ENCODE results near the gene C6orf120. TPM values are rescaled to one million over a fixed set of nuclear protein-coding genes. Genes with fewer than 3 reads are reported as not detected.

The C6orf120 gene
- polyA plus RNA-seq, 1 donor (not counting 4 experiments of a cell fraction or from before 2014, with no cell fraction given): 18.1 TPM

DNA sequence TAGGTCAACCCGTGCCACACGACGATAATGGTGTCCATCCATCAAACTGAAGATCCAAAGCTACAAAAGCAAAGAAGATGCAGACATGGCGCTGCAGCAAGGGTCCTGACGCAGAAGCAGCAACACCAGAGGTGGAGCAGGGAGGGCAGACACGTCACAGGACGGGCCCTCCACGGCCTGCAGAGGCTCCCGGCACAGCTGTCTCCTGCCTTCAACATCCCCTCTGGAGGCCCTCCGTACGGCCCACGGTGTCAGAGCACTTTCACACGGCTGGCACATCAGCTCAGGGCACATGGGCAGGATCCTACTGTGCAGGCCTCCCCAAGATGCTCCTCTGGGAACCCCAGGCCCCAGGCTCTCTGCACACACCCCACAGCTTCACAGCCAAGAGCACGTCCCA, 37.7 kb upstream of the C6orf120 start:
- dilution Hi-C loops (cut with MboI; ENCODE audit: extremely low pct_ligation_motif_present, low sequenced_read_pairs): no loop called here
- peaks cover 17% of the 10 kb centered on the region in 2 experiments for H3K36me3 ChIP-seq (ENCODE audit: control insufficient read depth in 2 of 2, extremely low read depth in 1 of 2, insufficient read depth in 2 of 2, low read length in 2 of 2)
- TF ChIP-seq CTCF (optimal IDR thresholded peaks at IDR 0.05 in 1 of 3, IDR thresholded peaks at IDR 0.05 in 1 of 3, conservative IDR thresholded peaks at IDR 0.05 in 1 of 3; ENCODE audit: extremely low read depth in 1 of 3, insufficient read depth in 2 of 3, low read length in 3 of 3) (no peak), EZH2 (IDR thresholded peaks at IDR 0.05; ENCODE audit: low read length) (no peak)
- H2AFZ ChIP-seq (ENCODE audit: control insufficient read depth, low read length): no peak overlapping the region
- no peak overlapping the region for H3K4me2 ChIP-seq (ENCODE audit: control insufficient read depth, extremely low read depth, insufficient read depth, low read depth, low read length)
- H4K20me1 ChIP-seq (ENCODE audit: control insufficient read depth, extremely low read depth, insufficient read depth, low read length): no peaks in the 10 kb centered on the region
- H3K4me3 ChIP-seq (ENCODE audit: control insufficient read depth in 2 of 3, extremely low read depth in 1 of 3, insufficient read depth in 2 of 3, low read depth in 1 of 3, low read length in 3 of 3): no peak overlapping the region
- no peaks in the 10 kb centered on the region for H3K9me1 ChIP-seq (ENCODE audit: control insufficient read depth, extremely low read depth, insufficient read depth, low read length)
- no peaks in the 10 kb centered on the region for H3K79me2 ChIP-seq (ENCODE audit: control insufficient read depth, insufficient read depth, low read length)
- H3K27me3 ChIP-seq (ENCODE audit: control insufficient read depth, extremely low read depth, insufficient read depth, low read length): no peaks in the 10 kb centered on the region
- no peak for FAIRE-seq
- H3K27ac ChIP-seq (ENCODE audit: control insufficient read depth, insufficient read depth, low read length): no peak overlapping the region
- H3K9me3 ChIP-seq (ENCODE audit: control insufficient read depth, low read depth, low read length): no peaks in the 10 kb centered on the region
- H3K4me1 ChIP-seq (ENCODE audit: control insufficient read depth, extremely low read depth, insufficient read depth, low read length): no peaks in the 10 kb centered on the region
- DNase-seq (ENCODE audit: low read depth, low spot score): no peak
- H3K9ac ChIP-seq (ENCODE audit: control insufficient read depth, extremely low read depth, insufficient read depth, low read length): no peak overlapping the region

DNA sequence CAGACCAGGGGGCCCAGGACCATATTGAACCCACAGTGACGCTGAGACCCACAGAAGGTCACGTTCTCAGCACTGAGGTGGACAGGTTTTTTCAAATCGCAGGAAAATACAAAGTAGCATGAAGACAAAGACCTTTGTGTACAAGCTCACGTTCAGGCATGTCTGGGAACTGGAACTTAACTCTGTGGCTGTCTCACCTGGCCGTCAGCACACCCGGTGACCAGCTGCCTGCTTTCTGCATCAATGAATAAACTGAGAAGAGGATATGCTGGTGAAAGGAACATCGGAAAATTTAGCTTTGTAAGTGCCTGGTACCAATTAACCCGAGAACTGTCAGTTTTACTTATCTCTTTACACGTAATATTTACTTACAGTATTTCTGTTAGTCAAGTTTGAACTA, 36.6 kb upstream of the C6orf120 start:
- Histone ChIP-seq H3K4me2 (ENCODE audit: control insufficient read depth, extremely low read depth, insufficient read depth, low read depth, low read length) (no peak overlapping the region), H3K79me2 (ENCODE audit: control insufficient read depth, insufficient read depth, low read length) (no peaks in the 10 kb centered on the region), H3K9ac (ENCODE audit: control insufficient read depth, extremely low read depth, insufficient read depth, low read length) (no peak overlapping the region), H4K20me1 (ENCODE audit: control insufficient read depth, extremely low read depth, insufficient read depth, low read length) (no peaks in the 10 kb centered on the region), H3K9me3 (ENCODE audit: control insufficient read depth, low read depth, low read length) (no peaks in the 10 kb centered on the region), H2AFZ (ENCODE audit: control insufficient read depth, low read length) (no peak overlapping the region), H3K4me3 (ENCODE audit: control insufficient read depth in 2 of 3, extremely low read depth in 1 of 3, insufficient read depth in 2 of 3, low read depth in 1 of 3, low read length in 3 of 3) (no peak overlapping the region), H3K4me1 (ENCODE audit: control insufficient read depth, extremely low read depth, insufficient read depth, low read length) (no peaks in the 10 kb centered on the region), H3K36me3 (ENCODE audit: control insufficient read depth in 2 of 2, extremely low read depth in 1 of 2, insufficient read depth in 2 of 2, low read length in 2 of 2) (peaks cover 12 to 14% of the 10 kb centered on the region in 2 experiments), H3K27me3 (ENCODE audit: control insufficient read depth, extremely low read depth, insufficient read depth, low read length) (no peaks in the 10 kb centered on the region), H3K27ac (ENCODE audit: control insufficient read depth, insufficient read depth, low read length) (no peak overlapping the region), H3K9me1 (ENCODE audit: control insufficient read depth, extremely low read depth, insufficient read depth, low read length) (no peaks in the 10 kb centered on the region)
- dilution Hi-C loops (cut with MboI; ENCODE audit: extremely low pct_ligation_motif_present, low sequenced_read_pairs): no loop called here
- TF ChIP-seq CTCF (optimal IDR thresholded peaks at IDR 0.05 in 1 of 3, IDR thresholded peaks at IDR 0.05 in 1 of 3, conservative IDR thresholded peaks at IDR 0.05 in 1 of 3; ENCODE audit: extremely low read depth in 1 of 3, insufficient read depth in 2 of 3, low read length in 3 of 3): no peak
- no peak for TF ChIP-seq EZH2 (IDR thresholded peaks at IDR 0.05; ENCODE audit: low read length)
- no peak for FAIRE-seq
- DNase-seq (ENCODE audit: low read depth, low spot score): no peak
